GM10266 (cell line): ENCODE data around the gene C1orf167.

Source experiments
- DNase-seq: peaks from one replicate; pipeline ENCODE4 v3.0.0; 2012; ENCODE audit errors: extremely low spot score
- CTCF ChIP-seq: IDR thresholded peaks from 2 replicates; pipeline ENCODE4 v1.5.1; 2012; ENCODE audit warnings: mild to moderate bottlenecking, low read depth; ENCODE audit not compliant: control insufficient read depth, insufficient read depth; ENCODE audit errors: missing control alignments

Gene C1orf167

GRCh38 chr1:11736746-11737639, 25.0 kb upstream of the C1orf167 start:
- peak; percentile 65 for DNase-seq
- TF ChIP-seq CTCF = no peak

DNA sequence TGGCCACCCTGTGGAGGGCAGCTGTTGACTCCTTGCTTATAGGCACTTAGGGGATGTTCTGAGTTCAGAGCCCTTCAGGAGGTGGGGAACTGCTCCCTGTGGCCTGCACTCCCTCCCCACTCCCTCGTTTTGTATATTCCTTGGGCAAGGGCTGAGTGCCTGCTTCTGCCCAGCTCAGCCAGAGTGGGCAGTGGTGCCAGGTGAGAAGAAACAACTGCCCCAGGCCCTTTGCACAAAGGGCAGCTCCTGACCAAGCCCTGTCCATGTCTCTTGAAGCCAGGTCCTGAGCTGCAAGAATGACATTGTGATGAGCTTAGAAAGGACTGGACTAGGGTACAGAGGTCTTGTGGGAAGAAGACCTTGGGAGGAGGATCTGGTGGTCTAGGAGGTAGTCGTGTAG, 23.9 kb upstream of the C1orf167 start:
- no peak for DNase-seq
- TF ChIP-seq CTCF = no peak

DNA sequence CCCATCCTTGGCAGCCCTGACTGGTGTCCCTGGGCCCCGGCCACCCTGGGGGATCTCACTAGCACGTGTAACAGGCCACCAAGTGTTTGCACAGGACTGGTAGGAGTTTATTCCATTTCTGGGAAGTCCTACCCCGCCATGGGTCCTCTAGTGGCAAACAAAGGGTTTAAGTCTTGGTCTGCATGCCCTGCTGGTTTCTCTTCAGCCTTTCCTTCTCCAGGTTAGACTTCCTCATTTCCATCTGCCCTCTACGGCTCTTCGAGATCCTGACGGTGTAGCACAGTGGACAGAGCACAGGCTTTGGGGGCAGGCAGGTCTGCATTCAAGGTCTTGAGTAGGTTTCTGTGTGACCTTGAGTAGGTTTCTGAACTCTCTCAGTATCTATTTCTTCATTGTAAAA, 23.2 kb upstream of the C1orf167 start:
- DNase-seq = no peak
- no peak for TF ChIP-seq CTCF

DNA sequence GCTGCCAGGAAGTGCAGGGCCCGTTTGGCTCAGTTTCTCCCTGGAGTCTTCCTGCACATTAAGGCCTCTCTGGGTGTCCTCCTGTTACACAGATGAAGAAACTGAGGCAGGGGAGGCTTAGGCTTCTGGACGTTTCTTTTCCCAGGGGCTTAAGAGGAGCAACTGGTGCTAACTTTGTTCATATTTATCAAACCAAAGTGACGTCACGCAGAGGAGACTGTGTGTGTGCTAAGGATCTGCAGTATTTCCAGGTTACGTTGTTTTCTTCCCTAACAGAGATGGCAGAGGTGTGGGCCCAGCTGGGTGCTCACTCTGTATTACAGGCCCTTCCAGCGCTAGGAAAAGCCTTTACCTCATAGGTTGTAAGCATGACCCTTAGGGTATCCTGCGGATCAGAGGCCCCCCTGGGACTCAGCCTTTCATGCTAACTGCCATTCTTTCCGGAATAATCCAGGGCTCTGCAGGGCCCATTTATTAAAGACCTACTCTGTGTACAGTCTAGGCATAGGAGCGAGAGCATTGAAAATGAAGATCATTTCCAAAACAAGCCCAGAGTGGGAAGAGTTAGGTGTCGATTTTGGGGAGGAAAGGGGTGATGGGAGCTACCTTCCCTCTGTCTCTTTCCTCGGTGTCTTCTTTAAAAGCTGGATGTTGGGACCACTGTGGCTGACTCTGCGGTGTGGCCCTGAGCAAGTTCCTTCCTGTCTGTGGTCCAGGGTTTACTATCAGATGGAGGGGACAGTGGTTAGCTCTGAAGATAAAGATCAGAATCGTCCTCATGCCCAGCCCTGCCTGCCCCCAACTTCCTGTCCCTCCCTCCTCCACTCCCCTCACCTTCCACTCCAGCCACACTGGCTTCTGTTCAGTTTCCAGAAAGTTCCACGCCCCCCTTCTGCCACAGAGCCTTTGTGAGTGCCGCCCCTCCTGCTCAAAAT, 21.5 kb upstream of the C1orf167 start:
- DNase-seq = no peak

GRCh38 chr1:11741482-11741881, 20.5 kb upstream of the C1orf167 start:
- no peak for DNase-seq
- TF ChIP-seq CTCF = no peak

More for the DNA sequence above, 21.5 kb upstream of the C1orf167 start:
- TF ChIP-seq CTCF = no peak

GRCh38 chr1:11741919-11742558, 20.0 kb upstream of the C1orf167 start:
- DNase-seq = no peak
- TF ChIP-seq CTCF = no peak
